GM23248 (cell line): Measurements from ENCODE around the gene ME2.

ENCODE experiments used
- EZH2 ChIP-seq: fragments of 200-600 bp; sonication (generic); IDR thresholded peaks from 2 replicates; pipeline ENCODE4 v1.6.1; 2018; ENCODE audit warnings: antibody characterized with exemption, mild to moderate bottlenecking; ENCODE audit not compliant: insufficient read depth, poor library complexity, severe bottlenecking
- EZH2phosphoT487 ChIP-seq: fragments of 200-600 bp; sonication (generic); IDR thresholded peaks from 2 replicates; pipeline ENCODE4 v1.6.1; 2018; ENCODE audit warnings: antibody characterized with exemption, moderate library complexity, mild to moderate bottlenecking, low read depth; ENCODE audit not compliant: insufficient read depth

- no peak for TF ChIP-seq EZH2
- no peak for TF ChIP-seq EZH2phosphoT487
Measured at GRCh38 chr18:50981381-50981780, 102.5 kb downstream of the ME2 start.
